ENCODE results near the gene USP54. TPM values are rescaled to one million over a fixed set of nuclear protein-coding genes. Genes with fewer than 3 reads are reported as not detected.

Gene USP54
- total and polyA plus RNA-seq, 2 experiments from 2014 or later, result 4.2 to 6.8 TPM

GRCh38 chr10:73506491-73506890 lies 84.7 kb downstream of the USP54 start:
- no peaks in the 10 kb centered on the region for H4K20me1 ChIP-seq (ENCODE audit: insufficient read depth)
- H3K9me3 ChIP-seq (ENCODE audit: low read depth), result no peaks in the 10 kb centered on the region
- peaks cover 10% of the 10 kb centered on the region; the same call in 1 of the 2 replicates for H3K36me3 ChIP-seq (ENCODE audit: low read depth)
- no peaks in the 10 kb centered on the region for H3K27me3 ChIP-seq (replicated peaks; ENCODE audit: insufficient read depth)
- H3F3A ChIP-seq (ENCODE audit: insufficient read depth), result peaks cover 6% of the 10 kb centered on the region; the same call in 1 of the 2 replicates
- H3K27ac ChIP-seq, result peak overlapping the region; percentile 48
- peak overlapping the region; percentile 15; the same call in 1 of the 2 replicates for H3K9ac ChIP-seq
- WGBS, 2 experiments (ENCODE audit: low coverage in 1 of 2, low lambda C conversion rate in 2 of 2, missing lambda C conversion rate in 2 of 2), result 92 to 100% methylated on average over 1 of the region's 1 CpG
- DNase-seq, result peak; percentile 65
- in situ Hi-C loops (cut with MboI), result no loop called here
- no peak overlapping the region for H2AFZ ChIP-seq
- no peak for TF ChIP-seq EZH2 (IDR thresholded peaks at IDR 0.05; ENCODE audit: insufficient read depth, poor library complexity, severe bottlenecking)
- TF ChIP-seq EZH2phosphoT487 (IDR thresholded peaks at IDR 0.05; ENCODE audit: insufficient read depth, low read depth), result no peak
- H3K4me3 ChIP-seq, result no peak overlapping the region
- peaks cover 18% of the 10 kb centered on the region for H3K4me1 ChIP-seq (ENCODE audit: insufficient read depth)
- no peaks in the 10 kb centered on the region for H3K79me2 ChIP-seq (ENCODE audit: insufficient read depth)
- H3K4me2 ChIP-seq (ENCODE audit: unreplicated experiment), result peak overlapping the region; percentile 55
- no peaks in the 10 kb centered on the region for H3K9me2 ChIP-seq (ENCODE audit: insufficient read depth)

- no peaks in the 10 kb centered on the region for H3K79me2 ChIP-seq (ENCODE audit: insufficient read depth)
- no peak for DNase-seq
- H3K4me3 ChIP-seq, result no peak overlapping the region
- peak overlapping the region; percentile 48 for H3K27ac ChIP-seq
- in situ Hi-C loops (cut with MboI), result no loop called here
- peaks cover 6% of the 10 kb centered on the region; the same call in 1 of the 2 replicates for H3F3A ChIP-seq (ENCODE audit: insufficient read depth)
- peaks cover 22% of the 10 kb centered on the region for H3K4me1 ChIP-seq (ENCODE audit: insufficient read depth)
- H4K20me1 ChIP-seq (ENCODE audit: insufficient read depth), result no peaks in the 10 kb centered on the region
- no peaks in the 10 kb centered on the region for H3K9me2 ChIP-seq (ENCODE audit: insufficient read depth)
- H2AFZ ChIP-seq, result no peak overlapping the region
- H3K9me3 ChIP-seq (ENCODE audit: low read depth), result no peaks in the 10 kb centered on the region
- peak overlapping the region; percentile 55 for H3K4me2 ChIP-seq (ENCODE audit: unreplicated experiment)
- H3K27me3 ChIP-seq (replicated peaks; ENCODE audit: insufficient read depth), result no peaks in the 10 kb centered on the region
- TF ChIP-seq EZH2 (IDR thresholded peaks at IDR 0.05; ENCODE audit: insufficient read depth, poor library complexity, severe bottlenecking) (no peak), EZH2phosphoT487 (IDR thresholded peaks at IDR 0.05; ENCODE audit: insufficient read depth, low read depth) (no peak)
- H3K9ac ChIP-seq, result peak overlapping the region; percentile 15; the same call in 1 of the 2 replicates
- peaks cover 10% of the 10 kb centered on the region; the same call in 1 of the 2 replicates for H3K36me3 ChIP-seq (ENCODE audit: low read depth)
Observed at GRCh38 chr10:73506074-73506473, 85.1 kb downstream of the USP54 start.

GRCh38 chr10:73503037-73503436 lies 88.1 kb downstream of the USP54 start:
- H3K4me2 ChIP-seq (ENCODE audit: unreplicated experiment), result no peak overlapping the region
- H4K20me1 ChIP-seq (ENCODE audit: insufficient read depth), result no peaks in the 10 kb centered on the region
- no peak overlapping the region for H3K27ac ChIP-seq
- peaks cover 6% of the 10 kb centered on the region; the same call in 1 of the 2 replicates for H3F3A ChIP-seq (ENCODE audit: insufficient read depth)
- H3K27me3 ChIP-seq (replicated peaks; ENCODE audit: insufficient read depth), result no peaks in the 10 kb centered on the region
- in situ Hi-C loops (cut with MboI), result no loop called here
- H3K9me3 ChIP-seq (ENCODE audit: low read depth), result no peaks in the 10 kb centered on the region
- H3K4me1 ChIP-seq (ENCODE audit: insufficient read depth), result peaks cover 23% of the 10 kb centered on the region
- H3K9me2 ChIP-seq (ENCODE audit: insufficient read depth), result no peaks in the 10 kb centered on the region
- no peak overlapping the region for H3K9ac ChIP-seq
- no peaks in the 10 kb centered on the region for H3K79me2 ChIP-seq (ENCODE audit: insufficient read depth)
- H3K4me3 ChIP-seq, result no peak overlapping the region
- WGBS, 2 experiments (ENCODE audit: low coverage in 1 of 2, low lambda C conversion rate in 2 of 2, missing lambda C conversion rate in 2 of 2), result 97 to 98% methylated on average over 1 of the region's 1 CpG
- no peak for TF ChIP-seq EZH2phosphoT487 (IDR thresholded peaks at IDR 0.05; ENCODE audit: insufficient read depth, low read depth)
- no peak for TF ChIP-seq EZH2 (IDR thresholded peaks at IDR 0.05; ENCODE audit: insufficient read depth, poor library complexity, severe bottlenecking)
- no peak overlapping the region for H2AFZ ChIP-seq
- H3K36me3 ChIP-seq (ENCODE audit: low read depth), result peaks cover 10% of the 10 kb centered on the region; the same call in 1 of the 2 replicates
- no peak for DNase-seq

GRCh38 chr10:73501651-73502050 lies 89.5 kb downstream of the USP54 start:
- Histone ChIP-seq H3K79me2 (ENCODE audit: insufficient read depth) (peaks cover 3% of the 10 kb centered on the region; the same call in 1 of the 2 replicates), H3K9me2 (ENCODE audit: insufficient read depth) (no peaks in the 10 kb centered on the region), H3F3A (ENCODE audit: insufficient read depth) (peaks cover 8% of the 10 kb centered on the region; the same call in 1 of the 2 replicates), H4K20me1 (ENCODE audit: insufficient read depth) (no peaks in the 10 kb centered on the region), H3K4me2 (ENCODE audit: unreplicated experiment) (no peak overlapping the region), H3K36me3 (ENCODE audit: low read depth) (peaks cover 10% of the 10 kb centered on the region; the same call in 1 of the 2 replicates), H3K4me3 (no peak overlapping the region), H2AFZ (no peak overlapping the region), H3K4me1 (ENCODE audit: insufficient read depth) (peaks cover 19% of the 10 kb centered on the region), H3K27me3 (replicated peaks; ENCODE audit: insufficient read depth) (no peaks in the 10 kb centered on the region), H3K9me3 (ENCODE audit: low read depth) (no peaks in the 10 kb centered on the region), H3K27ac (no peak overlapping the region), H3K9ac (no peak overlapping the region)
- TF ChIP-seq EZH2phosphoT487 (IDR thresholded peaks at IDR 0.05; ENCODE audit: insufficient read depth, low read depth) (no peak), EZH2 (IDR thresholded peaks at IDR 0.05; ENCODE audit: insufficient read depth, poor library complexity, severe bottlenecking) (no peak)
- DNase-seq, result no peak
- in situ Hi-C loops (cut with MboI), result no loop called here

GRCh38 chr10:73497623-73498022 lies 93.5 kb downstream of the USP54 start:
- H3K36me3 ChIP-seq (ENCODE audit: low read depth), result no peaks in the 10 kb centered on the region; the same call in 1 of the 2 replicates
- no peak for TF ChIP-seq EZH2 (IDR thresholded peaks at IDR 0.05; ENCODE audit: insufficient read depth, poor library complexity, severe bottlenecking)
- no peak for TF ChIP-seq EZH2phosphoT487 (IDR thresholded peaks at IDR 0.05; ENCODE audit: insufficient read depth, low read depth)
- in situ Hi-C loops (cut with MboI), result no loop called here
- H3K9me2 ChIP-seq (ENCODE audit: insufficient read depth), result no peaks in the 10 kb centered on the region
- no peaks in the 10 kb centered on the region for H4K20me1 ChIP-seq (ENCODE audit: insufficient read depth)
- no peak overlapping the region for H3K9ac ChIP-seq
- no peak overlapping the region for H3K4me2 ChIP-seq (ENCODE audit: unreplicated experiment)
- DNase-seq, result no peak
- H3K27ac ChIP-seq, result no peak overlapping the region
- H3K4me1 ChIP-seq (ENCODE audit: insufficient read depth), result peaks cover 33% of the 10 kb centered on the region
- no peak overlapping the region for H2AFZ ChIP-seq
- WGBS, 2 experiments (ENCODE audit: low coverage in 1 of 2, low lambda C conversion rate in 2 of 2, missing lambda C conversion rate in 2 of 2), result 67 to 78% methylated on average over 2 of the region's 2 CpGs
- peaks cover 27% of the 10 kb centered on the region for H3F3A ChIP-seq (ENCODE audit: insufficient read depth)
- H3K9me3 ChIP-seq (ENCODE audit: low read depth), result no peaks in the 10 kb centered on the region
- H3K27me3 ChIP-seq (replicated peaks; ENCODE audit: insufficient read depth), result no peaks in the 10 kb centered on the region
- no peak overlapping the region for H3K4me3 ChIP-seq
- peaks cover 36% of the 10 kb centered on the region for H3K79me2 ChIP-seq (ENCODE audit: insufficient read depth)

All from GM23248 (cell line).